Dermis blood vessel endothelial cell (primary cell): ENCODE measurements around the gene PIP4K2C. TPM values are rescaled to one million over a fixed set of nuclear protein-coding genes. Genes with fewer than 3 reads are reported as not detected.
"Not testable (repeated sequence)": the region's sequence is repeated elsewhere in the genome, so short reads cannot be mapped to it uniquely, and the experiment has no call there.

Experiments used
- DNase-seq: peaks from one replicate; pipeline ENCODE4 v3.0.0; 2010
- total RNA-seq: library from RNA; depleted of rRNA; stranded (reverse); fragments of >200 nt; gene quantifications from 2 replicates; pipeline ENCODE4 v1.2.3, GENCODE V29; 2014

PIP4K2C gene
- total RNA-seq, 1 donor from 2014 or later, result 10.2 TPM

DNA sequence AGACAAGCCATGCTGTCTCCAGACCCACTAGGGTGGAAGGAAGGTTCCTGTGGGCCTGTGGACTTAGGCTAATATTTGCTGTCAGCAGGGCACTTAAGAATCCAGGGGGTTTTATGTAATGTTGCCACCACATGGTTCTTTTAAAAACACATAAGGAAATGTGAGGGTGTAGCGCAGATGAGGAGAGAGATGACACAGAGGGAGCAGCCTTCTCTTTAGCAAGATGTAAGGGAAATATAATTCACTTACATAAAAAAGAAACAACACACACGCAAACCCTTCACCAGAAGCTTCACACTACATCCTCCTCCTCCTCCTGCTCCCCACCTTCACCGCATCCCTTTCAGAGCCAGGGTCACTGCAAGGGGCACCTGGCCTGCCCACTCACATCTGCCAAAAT, 4.9 kb upstream of the PIP4K2C start:
- DNase-seq, result no peak

GRCh38 chr12:57586832-57587429, 4.1 kb upstream of the PIP4K2C start:
- DNase-seq, result no peak

- not testable (repeated sequence) for DNase-seq
Measured at GRCh38 chr12:57588951-57589610, 1.9 kb upstream of the PIP4K2C start.

DNA sequence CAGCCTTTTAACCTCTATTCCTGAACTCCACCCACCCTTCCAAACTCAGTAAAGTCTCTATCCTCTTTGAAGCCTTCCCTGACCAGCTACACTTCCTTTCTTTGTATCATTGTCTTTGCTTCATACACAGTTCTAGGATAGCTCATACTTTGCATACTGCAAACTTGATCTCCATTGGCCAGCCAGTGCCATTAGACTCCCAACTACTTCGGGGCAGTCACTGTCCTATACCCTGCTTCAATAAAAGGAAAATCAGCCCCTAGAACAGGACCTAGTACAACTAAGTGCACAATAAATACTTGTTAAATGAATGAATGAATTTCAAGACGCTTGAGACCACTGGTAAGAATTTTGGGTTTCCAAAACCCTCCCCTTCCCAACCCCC, 521 bp upstream of the PIP4K2C start:
- DNase-seq, result no peak

DNA sequence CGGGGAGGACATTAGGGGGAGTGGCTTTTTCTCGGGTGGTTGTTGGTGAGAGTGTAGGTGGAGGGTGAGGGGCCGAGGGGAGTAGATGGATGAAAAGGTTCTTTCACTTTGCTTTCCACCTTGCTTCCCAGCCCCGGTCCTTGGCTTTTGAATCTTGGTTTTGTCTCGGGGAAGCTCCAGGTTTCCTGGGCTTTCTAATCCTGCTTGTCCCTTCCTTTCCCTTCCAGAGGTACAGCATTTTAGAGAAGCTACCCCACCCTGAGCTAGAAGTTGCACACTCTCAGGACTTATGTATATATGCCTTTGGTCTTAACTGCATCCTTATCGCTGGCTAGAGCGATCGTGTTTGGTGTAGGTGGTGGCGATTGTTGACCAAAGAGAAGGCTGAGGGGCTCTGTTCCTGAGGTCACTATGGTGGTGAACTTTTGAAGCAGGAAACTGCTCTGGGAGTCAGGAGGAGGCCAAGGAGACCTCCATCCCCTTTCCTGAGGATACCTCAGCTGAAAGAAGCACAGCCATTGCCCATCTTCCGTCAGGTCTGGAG, 862 bp downstream of the PIP4K2C start:
- DNase-seq, result no peak

- no peak for DNase-seq
Measured at GRCh38 chr12:57592551-57593165, 1.7 kb downstream of the PIP4K2C start.

GRCh38 chr12:57593187-57593586, 2.2 kb downstream of the PIP4K2C start:
- DNase-seq, result no peak

GRCh38 chr12:57600395-57600794, 9.4 kb downstream of the PIP4K2C start:
- DNase-seq, result no peak

GRCh38 chr12:57602544-57602943, 11.6 kb downstream of the PIP4K2C start:
- DNase-seq, result no peak

GRCh38 chr12:57603324-57603723, 12.3 kb downstream of the PIP4K2C start:
- no peak for DNase-seq

GRCh38 chr12:57603815-57604453, 12.9 kb downstream of the PIP4K2C start:
- DNase-seq, result no peak

DNA sequence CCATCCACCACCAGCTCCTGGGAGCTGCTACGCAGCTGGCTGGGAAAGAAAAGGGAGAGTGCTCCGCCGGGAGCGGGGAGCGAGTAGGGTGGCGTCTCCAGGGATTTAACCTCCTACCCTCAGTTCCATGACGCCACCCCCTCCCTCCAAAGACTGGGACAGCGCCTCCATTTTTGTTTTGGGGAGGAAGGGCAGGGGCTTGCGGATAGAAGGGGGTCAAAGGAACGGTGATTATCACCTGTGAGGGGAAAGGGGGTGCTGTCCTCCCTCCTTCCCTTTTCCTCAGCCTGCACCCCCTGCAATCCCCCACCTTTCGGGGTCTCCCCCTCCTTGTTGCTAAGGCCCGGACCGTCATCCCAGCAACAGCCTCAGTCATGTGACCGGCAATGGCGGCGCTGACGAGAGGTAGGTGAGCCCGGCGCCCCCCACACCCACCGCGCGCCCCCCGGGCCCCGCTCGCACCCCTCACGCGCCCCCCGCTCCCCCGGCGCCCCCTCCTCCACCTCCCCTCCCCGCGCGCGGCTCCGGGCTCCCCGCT, 13.5 kb downstream of the PIP4K2C start, which contains the start of gene DTX3:
TSS of gene DTX3 (plus strand) at position 371 of the 538 bp plus-strand sequence. CDS start 1,694 bp downstream, outside the sequence.
- DNase-seq, result no peak

- no peak for DNase-seq
Measured at GRCh38 chr12:57604992-57605810, 14.2 kb downstream of the PIP4K2C start.

DNA sequence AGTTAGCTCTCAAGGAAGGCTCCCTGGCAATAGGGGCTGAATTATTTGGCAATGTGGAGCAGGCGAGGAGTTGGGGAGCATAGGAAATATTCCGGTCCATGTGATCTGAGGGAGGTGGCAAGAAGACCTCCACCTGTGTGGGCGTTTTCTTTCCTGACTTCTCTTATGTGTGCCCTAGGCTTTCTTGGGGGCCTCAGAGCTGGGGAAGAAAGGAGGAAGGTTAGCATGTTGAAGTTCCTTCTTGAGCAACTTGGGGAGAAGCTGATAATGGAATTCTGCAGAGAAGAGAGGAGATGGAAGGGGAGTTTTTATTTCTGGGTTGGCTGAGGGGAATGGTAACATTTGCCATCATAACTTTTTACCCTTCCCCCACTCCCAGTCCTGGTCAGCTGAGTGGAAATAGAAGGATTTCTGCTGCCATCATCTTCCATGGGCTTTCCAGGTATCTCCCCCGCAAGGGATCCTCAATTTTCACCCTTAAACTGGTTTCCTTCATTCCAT, 14.9 kb downstream of the PIP4K2C start:
- no peak for DNase-seq

- DNase-seq, result no peak
Measured at GRCh38 chr12:57606399-57606798, 15.4 kb downstream of the PIP4K2C start.

DNA sequence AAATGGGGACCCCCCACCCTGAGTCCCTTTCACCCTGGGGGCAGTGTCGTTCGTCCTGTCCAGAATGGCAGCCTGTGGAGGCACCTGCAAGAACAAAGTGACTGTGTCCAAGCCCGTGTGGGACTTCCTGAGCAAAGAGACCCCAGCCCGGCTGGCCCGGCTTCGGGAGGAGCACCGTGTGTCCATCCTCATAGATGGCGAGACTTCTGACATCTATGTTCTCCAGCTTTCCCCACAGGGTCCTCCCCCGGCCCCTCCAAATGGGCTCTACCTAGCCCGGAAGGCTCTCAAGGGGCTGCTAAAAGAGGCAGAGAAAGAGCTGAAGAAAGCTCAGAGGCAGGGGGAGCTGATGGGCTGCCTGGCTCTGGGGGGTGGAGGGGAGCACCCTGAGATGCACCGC, 15.8 kb downstream of the PIP4K2C start:
- no peak for DNase-seq

GRCh38 chr12:57607958-57608663, 17.1 kb downstream of the PIP4K2C start:
- no peak for DNase-seq

DNA sequence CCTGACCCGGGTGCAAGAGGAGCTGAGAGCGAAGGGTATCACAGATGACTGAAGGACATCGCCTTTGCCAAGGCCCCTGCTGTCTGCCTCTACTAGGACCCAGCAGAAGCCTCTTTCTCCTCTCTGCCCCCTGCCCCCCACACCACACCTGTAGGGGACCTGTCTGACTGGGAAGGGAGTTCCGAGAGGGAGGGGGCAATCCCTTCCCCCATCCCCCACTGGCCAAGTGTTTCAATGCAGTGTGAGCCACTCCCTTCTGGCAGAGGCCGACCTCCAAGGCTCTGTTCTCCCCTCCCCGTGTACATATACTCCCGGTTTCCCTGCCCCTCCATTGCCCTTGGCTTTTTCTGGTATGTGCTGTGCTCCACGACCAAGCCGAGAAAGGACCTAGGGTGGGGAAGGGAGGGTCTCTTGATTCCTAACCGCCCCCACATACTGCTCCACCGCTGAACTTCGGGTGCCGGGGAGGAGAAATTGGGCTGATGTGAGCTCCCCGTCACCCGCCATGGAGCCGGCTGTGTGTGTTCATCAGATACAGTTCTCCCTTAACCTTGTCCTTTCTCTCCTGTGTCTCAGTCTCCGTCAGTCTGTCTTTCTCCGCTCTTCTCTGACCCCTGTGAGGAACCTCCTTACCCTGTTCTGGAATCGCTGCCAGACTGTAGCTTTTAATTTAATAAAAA, 18.2 kb downstream of the PIP4K2C start:
- no peak for DNase-seq

DNA sequence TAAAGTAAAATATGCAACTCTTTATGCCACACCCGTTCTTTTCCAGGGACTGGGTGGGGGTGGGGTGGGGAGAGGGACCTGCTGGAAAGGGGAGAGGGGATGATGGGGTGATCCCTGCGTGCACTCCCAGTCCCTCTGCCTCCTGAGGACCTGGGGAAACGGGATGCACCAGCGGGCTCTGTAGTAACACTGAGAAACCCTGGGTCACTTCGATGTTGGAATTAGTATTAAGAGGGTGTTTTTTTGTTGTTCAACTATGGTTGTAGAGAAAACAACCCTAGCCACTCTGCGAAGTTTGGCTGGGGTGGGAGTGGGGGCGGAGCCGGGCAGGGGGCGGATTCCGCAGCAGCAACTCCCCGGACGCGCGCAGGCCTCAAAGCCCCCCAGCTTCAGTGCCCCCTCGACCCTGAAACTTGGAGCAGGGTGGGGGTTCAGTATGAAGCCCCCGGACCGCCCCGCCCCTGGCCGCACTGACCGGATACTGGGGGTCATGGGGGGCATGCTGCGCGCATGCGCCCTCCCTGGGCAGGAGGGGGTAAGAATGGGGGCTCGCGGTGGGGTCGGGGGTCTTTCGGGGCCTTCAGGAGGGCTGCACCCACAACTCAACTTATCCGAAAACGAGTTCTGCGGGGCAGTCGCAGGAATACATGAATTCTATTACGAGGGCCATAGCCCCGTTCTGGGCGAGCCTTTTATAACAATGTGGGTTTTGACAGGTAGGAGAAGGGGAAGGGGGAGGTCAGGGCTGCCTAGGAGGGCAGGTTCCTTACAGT, 19.0 kb downstream of the PIP4K2C start:
- no peak for DNase-seq
